Trophoblast cell (in vitro differentiated cells and primary cell): ENCODE data around the gene EIF3F.

Experiments used
- DNase-seq, 2 donors: peaks; one replicate each; pipeline ENCODE4 v3.0.0-alpha.2; 2016
- H2AFZ ChIP-seq: 2 replicates; pipeline ENCODE4 v1.6.1; 2013; ENCODE audit warnings: low read length, moderate library complexity, mild to moderate bottlenecking; ENCODE audit not compliant: insufficient read depth, poor library complexity
- H2AK5ac ChIP-seq: 2 replicates; pipeline ENCODE4 v1.6.1; 2013; ENCODE audit warnings: mild to moderate bottlenecking, low read length
- H2BK120ac ChIP-seq: 2 replicates; pipeline ENCODE4 v1.6.1; 2013; ENCODE audit warnings: low read length, mild to moderate bottlenecking, moderate library complexity; ENCODE audit not compliant: insufficient read depth, poor library complexity
- H2BK12ac ChIP-seq: 2 replicates; pipeline ENCODE4 v1.6.1; 2013; ENCODE audit warnings: mild to moderate bottlenecking, low read length, moderate library complexity
- H2BK5ac ChIP-seq: 2 replicates; pipeline ENCODE4 v1.6.1; 2013; ENCODE audit warnings: low read length, low read depth, moderate library complexity, mild to moderate bottlenecking; ENCODE audit not compliant: poor library complexity
- H3K14ac ChIP-seq: 2 replicates; pipeline ENCODE4 v1.6.1; 2013; ENCODE audit warnings: mild to moderate bottlenecking, low read length
- H3K18ac ChIP-seq: 2 replicates; pipeline ENCODE4 v1.6.1; 2013; ENCODE audit warnings: mild to moderate bottlenecking, low read length
- H3K23ac ChIP-seq: 2 replicates; pipeline ENCODE4 v1.6.1; 2013; ENCODE audit warnings: low read length
- H3K27ac ChIP-seq: 2 replicates; pipeline ENCODE4 v1.5.1; 2013; ENCODE audit warnings: low read depth, mild to moderate bottlenecking, inconsistent platforms, low read length, moderate library complexity
- H3K27me3 ChIP-seq: 2 replicates; pipeline ENCODE4 v1.6.1; 2013; ENCODE audit warnings: inconsistent platforms, mild to moderate bottlenecking, low read length, moderate library complexity; ENCODE audit not compliant: insufficient read depth
- H3K36me3 ChIP-seq, 2 experiments: 1 replicate in 1 of 2; 2 replicates in 1 of 2; pipeline ENCODE4 v1.6.1; 2013; ENCODE audit warnings: low read length in 2 of 2, mild to moderate bottlenecking in 2 of 2, moderate library complexity in 1 of 2; ENCODE audit not compliant: insufficient read depth in 2 of 2, control insufficient read depth in 1 of 2
- H3K4ac ChIP-seq: 2 replicates; pipeline ENCODE4 v1.6.1; 2013; ENCODE audit warnings: low read depth, mild to moderate bottlenecking, low read length, moderate library complexity
- H3K4me1 ChIP-seq, 2 experiments: 1 replicate in 1 of 2; 2 replicates in 1 of 2; pipeline ENCODE4 v1.6.1; 2013; ENCODE audit warnings: low read length in 2 of 2, mild to moderate bottlenecking in 2 of 2, moderate library complexity in 1 of 2; ENCODE audit not compliant: insufficient read depth in 2 of 2, control insufficient read depth in 1 of 2
- H3K4me2 ChIP-seq: 2 replicates; pipeline ENCODE4 v1.6.1; 2013; ENCODE audit warnings: inconsistent platforms, mild to moderate bottlenecking, low read length, moderate library complexity
- H3K4me3 ChIP-seq: 2 replicates; pipeline ENCODE4 v1.5.1; 2013; ENCODE audit warnings: mild to moderate bottlenecking, low read depth, low read length, inconsistent platforms
- H3K79me1 ChIP-seq: one replicate; pipeline ENCODE4 v1.6.1; 2013; ENCODE audit warnings: low read length
- H3K79me2 ChIP-seq: 2 replicates; pipeline ENCODE4 v1.6.1; 2013; ENCODE audit warnings: low read length, mild to moderate bottlenecking; ENCODE audit not compliant: control insufficient read depth, insufficient read depth, poor library complexity
- H3K9ac ChIP-seq: 2 replicates; pipeline ENCODE4 v1.6.1; 2013; ENCODE audit warnings: mild to moderate bottlenecking, low read length
- H3K9me3 ChIP-seq: 2 replicates; pipeline ENCODE4 v1.6.1; 2013; ENCODE audit warnings: low read depth, mild to moderate bottlenecking, control low read depth, inconsistent platforms, low read length; ENCODE audit not compliant: insufficient read depth
- H4K12ac ChIP-seq: 2 replicates; pipeline ENCODE4 v1.6.1; 2013; ENCODE audit warnings: low read depth, mild to moderate bottlenecking, low read length, moderate library complexity
- H4K8ac ChIP-seq: 2 replicates; pipeline ENCODE4 v1.6.1; 2013; ENCODE audit warnings: low read depth, mild to moderate bottlenecking, low read length, moderate library complexity
- H4K91ac ChIP-seq: one replicate; pipeline ENCODE4 v1.6.1; 2013; ENCODE audit warnings: low read depth, mild to moderate bottlenecking, low read length, moderate library complexity
- WGBS: extraction: QIAGEN DNeasy Blood & Tissue Kit; methylation state at CpG from one replicate; pipeline ENCODE4 v1.1.7; 2013; ENCODE audit warnings: missing lambda C conversion rate; ENCODE audit not compliant: insufficient read length, insufficient coverage; ENCODE audit errors: extremely low coverage; 5-methylcytosine and 5-hydroxymethylcytosine counted together

EIF3F gene

DNA sequence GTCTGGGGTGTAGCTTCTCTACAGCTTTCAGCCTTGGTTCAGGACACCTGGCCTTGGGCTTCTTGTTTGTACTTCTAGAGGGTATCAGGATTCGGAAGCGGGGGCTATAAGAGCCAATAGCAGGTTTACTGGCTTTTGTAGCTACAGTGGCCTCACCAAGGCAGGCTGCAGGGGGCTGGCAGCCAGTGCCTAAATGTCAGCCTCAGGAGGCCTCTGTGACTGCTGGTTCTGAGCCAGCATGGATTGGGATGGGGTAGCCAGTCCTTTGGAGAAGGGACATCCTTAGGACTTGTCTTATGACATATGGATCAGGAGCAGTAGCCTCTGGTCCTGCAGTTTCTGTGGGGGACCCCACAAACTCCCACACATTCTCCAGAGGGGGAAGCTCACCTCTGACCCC lies 29.9 kb downstream of the EIF3F start:
- Histone ChIP-seq H4K8ac (no peak overlapping the region), H3K23ac (no peak overlapping the region), H3K27me3 (peaks cover 31% of the 10 kb centered on the region), H3K4me1 (peaks cover 5 to 11% of the 10 kb centered on the region in 2 experiments), H3K36me3 (no peaks in the 10 kb centered on the region), H3K4me2 (no peak overlapping the region), H2BK12ac (no peak overlapping the region), H3K4ac (no peak overlapping the region), H2BK5ac (no peak overlapping the region), H3K14ac (no peak overlapping the region), H3K79me1 (no peaks in the 10 kb centered on the region), H4K91ac (no peak overlapping the region), H3K4me3 (no peak overlapping the region), H2AFZ (no peak overlapping the region), H3K79me2 (no peaks in the 10 kb centered on the region), H2BK120ac (no peak overlapping the region), H2AK5ac (no peak overlapping the region), H3K9me3 (no peaks in the 10 kb centered on the region), H4K12ac (no peak overlapping the region), H3K18ac (no peak overlapping the region), H3K27ac (no peak overlapping the region), H3K9ac (no peak overlapping the region)
- DNase-seq: no peak
- no CpG with 5 or more reads among the region's 2 CpGs for WGBS

DNA sequence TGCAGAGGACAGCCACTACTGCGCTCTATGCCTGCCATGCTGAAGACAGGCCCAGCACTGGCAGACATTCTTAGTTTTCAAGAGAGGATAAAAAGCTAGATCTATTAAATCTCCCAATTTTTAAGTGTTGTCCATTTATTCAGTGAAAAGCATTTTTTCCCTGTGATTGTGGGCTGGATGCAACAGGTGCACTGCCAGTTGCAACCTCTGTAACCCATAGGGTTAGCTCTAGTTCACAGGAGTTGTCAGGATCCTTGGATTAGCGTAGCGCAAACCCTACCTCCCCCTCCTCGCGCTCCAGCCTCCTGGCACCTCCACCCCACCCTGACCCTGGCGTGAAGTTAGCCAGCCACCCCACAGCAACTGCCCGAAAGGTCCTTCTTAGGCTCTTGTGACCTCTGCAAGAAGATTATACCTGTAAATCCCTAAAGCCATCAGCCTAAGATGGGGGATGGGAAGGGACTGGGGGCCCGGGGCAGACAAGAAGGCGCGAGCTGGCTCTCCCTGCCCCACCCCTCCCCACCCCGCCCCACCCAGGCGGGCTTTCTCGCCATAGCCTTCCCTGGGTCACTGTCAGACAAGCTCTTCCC lies 30.9 kb downstream of the EIF3F start:
- no peak for DNase-seq
- Histone ChIP-seq H3K4ac (no peak overlapping the region), H3K4me3 (no peak overlapping the region), H4K8ac (no peak overlapping the region), H3K23ac (no peak overlapping the region), H3K79me2 (no peaks in the 10 kb centered on the region), H3K36me3 (no peaks in the 10 kb centered on the region), H2AK5ac (no peak overlapping the region), H3K14ac (no peak overlapping the region), H4K12ac (no peak overlapping the region), H3K18ac (no peak overlapping the region), H3K9me3 (no peaks in the 10 kb centered on the region), H4K91ac (no peak overlapping the region), H2AFZ (no peak overlapping the region), H2BK120ac (no peak overlapping the region), H3K4me2 (no peak overlapping the region), H3K27me3 (peaks cover 31% of the 10 kb centered on the region), H2BK5ac (no peak overlapping the region), H3K27ac (no peak overlapping the region), H2BK12ac (no peak overlapping the region), H3K4me1 (peaks cover 5 to 11% of the 10 kb centered on the region in 2 experiments), H3K9ac (no peak overlapping the region), H3K79me1 (no peaks in the 10 kb centered on the region)
- no CpG with 5 or more reads among the region's 13 CpGs for WGBS

DNA sequence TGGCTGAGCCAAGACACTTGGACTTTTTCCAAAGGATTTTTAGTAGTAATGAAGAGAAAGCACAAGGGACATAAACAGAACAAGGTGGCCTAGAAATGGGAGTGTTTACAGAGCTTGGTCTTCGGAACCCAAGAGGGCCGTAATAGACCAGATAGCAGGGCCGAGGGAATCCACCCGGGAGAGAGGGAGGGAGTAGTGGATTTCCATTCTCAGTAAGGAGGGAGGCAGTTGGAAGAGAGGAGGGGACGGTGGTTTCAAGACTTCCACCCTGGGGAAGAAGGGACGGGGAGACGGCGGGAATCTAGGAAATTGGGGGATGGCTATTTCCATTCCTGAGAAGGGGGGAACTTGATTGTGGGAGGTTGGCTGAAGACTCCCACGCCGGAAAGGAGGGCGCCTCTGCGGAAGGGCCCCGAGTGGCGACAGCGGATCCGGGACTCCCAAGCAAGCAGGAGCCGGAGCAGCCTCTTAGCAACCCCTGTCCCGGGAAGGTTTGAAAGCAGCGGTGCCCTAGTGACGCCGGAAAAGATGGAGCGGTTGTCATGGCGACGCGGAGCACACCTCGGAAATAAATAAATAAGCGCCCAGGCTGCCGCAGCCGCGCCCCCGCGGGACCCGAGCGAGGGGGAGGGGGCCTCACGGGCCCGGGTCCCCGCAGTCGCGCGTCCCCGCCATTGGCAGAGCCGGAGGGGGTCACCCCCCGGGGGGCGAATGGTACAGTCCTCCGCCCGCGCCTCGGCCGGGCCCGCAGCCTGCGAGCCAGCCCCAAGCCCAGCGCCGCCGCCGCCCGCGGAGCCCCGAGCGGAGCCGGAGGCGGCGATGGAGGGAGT lies 31.6 kb downstream of the EIF3F start:
- Histone ChIP-seq H3K27ac (no peak overlapping the region), H3K14ac (no peak overlapping the region), H3K4me3 (peak overlapping the region; percentile 15), H3K18ac (no peak overlapping the region), H2BK12ac (no peak overlapping the region), H4K12ac (no peak overlapping the region), H3K79me2 (no peaks in the 10 kb centered on the region), H3K4me2 (peak overlapping the region; percentile 95), H2AK5ac (no peak overlapping the region), H2BK5ac (no peak overlapping the region), H4K91ac (no peak overlapping the region), H3K79me1 (no peaks in the 10 kb centered on the region), H3K4me1 (peaks cover 5 to 11% of the 10 kb centered on the region in 2 experiments), H3K9me3 (no peaks in the 10 kb centered on the region), H4K8ac (no peak overlapping the region), H2AFZ (peak overlapping the region; percentile 27), H3K23ac (no peak overlapping the region), H3K27me3 (peaks cover 31% of the 10 kb centered on the region), H3K36me3 (no peaks in the 10 kb centered on the region), H3K4ac (no peak overlapping the region), H2BK120ac (no peak overlapping the region), H3K9ac (no peak overlapping the region)
- peak; percentile 60 to 81 for DNase-seq
- WGBS: no CpG with 5 or more reads among the region's 62 CpGs

DNA sequence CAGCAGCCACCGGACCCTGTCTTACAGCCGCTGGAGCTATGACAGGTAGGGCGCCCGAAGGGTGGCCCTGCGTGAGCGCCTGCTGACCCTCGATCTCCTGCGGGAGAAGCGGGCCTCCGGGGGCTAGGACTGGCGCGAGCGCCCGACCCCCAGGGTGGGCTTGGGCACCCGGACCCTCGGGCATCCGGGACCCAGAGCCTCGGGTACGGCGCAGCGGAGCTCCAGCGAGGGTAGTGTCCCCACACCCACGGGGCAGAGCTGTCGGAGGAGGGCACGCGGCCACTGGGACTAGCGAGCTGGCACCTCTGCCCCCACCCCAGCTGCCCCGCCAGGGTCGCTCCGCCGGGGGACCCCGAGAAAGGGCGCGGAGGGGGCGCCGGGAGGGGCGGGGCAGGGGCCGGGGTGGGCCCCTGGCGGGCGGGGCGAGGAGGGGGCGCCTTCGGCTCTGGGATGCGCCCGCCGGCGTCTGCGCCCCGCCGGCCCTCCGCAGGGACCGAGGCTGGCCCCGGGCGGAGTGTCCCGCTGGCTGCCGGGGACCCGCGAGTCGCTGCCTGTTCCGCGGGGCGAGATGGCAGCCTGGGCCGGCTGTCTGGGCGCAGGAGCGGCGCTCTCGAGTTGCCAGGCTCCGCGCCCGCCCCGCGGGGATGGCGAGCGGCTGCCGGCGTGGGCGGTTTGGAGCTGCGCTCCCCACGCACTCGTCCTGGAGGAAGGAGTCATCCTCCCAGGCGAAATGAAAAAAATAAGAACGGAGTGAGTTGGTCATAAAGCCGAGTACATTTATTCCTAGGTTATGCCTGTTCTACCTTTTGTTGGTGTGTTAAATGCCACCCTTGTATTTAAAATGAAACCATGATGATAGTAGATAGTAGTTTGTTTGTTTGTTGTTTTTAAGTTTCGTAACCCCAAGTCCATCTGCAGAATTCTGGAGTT lies 32.4 kb downstream of the EIF3F start:
- no peak overlapping the region for H4K91ac ChIP-seq
- no peak overlapping the region for H3K9ac ChIP-seq
- H3K14ac ChIP-seq: no peak overlapping the region
- no peak overlapping the region for H2AK5ac ChIP-seq
- no CpG with 5 or more reads among the region's 84 CpGs for WGBS
- no peaks in the 10 kb centered on the region for H3K79me1 ChIP-seq
- H4K12ac ChIP-seq: no peak overlapping the region
- no peaks in the 10 kb centered on the region for H3K36me3 ChIP-seq
- no peak overlapping the region for H3K23ac ChIP-seq
- H4K8ac ChIP-seq: no peak overlapping the region
- no peak overlapping the region for H2BK120ac ChIP-seq
- H3K4me3 ChIP-seq: peak overlapping the region; percentile 15
- H3K27ac ChIP-seq: no peak overlapping the region
- peak overlapping the region; percentile 27 for H2AFZ ChIP-seq
- peaks cover 5 to 11% of the 10 kb centered on the region in 2 experiments for H3K4me1 ChIP-seq
- no peak overlapping the region for H3K4ac ChIP-seq
- no peak overlapping the region for H2BK5ac ChIP-seq
- no peak overlapping the region for H3K18ac ChIP-seq
- no peaks in the 10 kb centered on the region for H3K79me2 ChIP-seq
- peaks cover 31% of the 10 kb centered on the region for H3K27me3 ChIP-seq
- DNase-seq: peak in 1 of 2 donors; percentile 16
- H3K4me2 ChIP-seq: peak overlapping the region; percentile 95
- H3K9me3 ChIP-seq: no peaks in the 10 kb centered on the region
- H2BK12ac ChIP-seq: no peak overlapping the region
